Activated naive CD8-positive, alpha-beta T cell treated with anti-CD3 and anti-CD28 coated beads, Interleukin-2, amount 10 ng/mL, durations not matched to agents 7 days and 5 days (primary cell): Measurements from ENCODE around the gene FAM210A. TPM values are rescaled to one million over a fixed set of nuclear protein-coding genes. Genes with fewer than 3 reads are reported as not detected.

Experiments
- total RNA-seq, 2 experiments: library from RNA; stranded (reverse); gene quantifications; one replicate each; pipeline ENCODE4 v1.2.3, GENCODE V29; 2021

The FAM210A gene
- total RNA-seq, 2 experiments from 2014 or later = 21.6 to 25.5 TPM

Other genes with a start within 250 kb of the FAM210A start
- gene RNMT, start 115 bp upstream of the FAM210A start, total RNA-seq = 10 to 100 TPM; 40.7 to 44.0 TPM
- under 1 TPM in 1 of 2 experiments, not detected in 1; 0.17 TPM for gene MC5R, start 97.6 kb upstream of the FAM210A start, total RNA-seq
- not detected for gene MC2R, start 189.0 kb upstream of the FAM210A start, total RNA-seq